HCT116 (cell line): Measurements from ENCODE around the gene ERCC6L. TPM values are rescaled to one million over a fixed set of nuclear protein-coding genes. Genes with fewer than 3 reads are reported as not detected.
A peak's percentile ranks its signal among the peaks of the same experiment; 100 is the strongest.

Experiments
- ATAC-seq: fragments of 200-7000 bp; cut with Tn5 transposase; 2 replicates; pipeline ENCODE4 v1.9.1; 2020; ENCODE audit warnings: mild to moderate bottlenecking, moderate library complexity
- BruUV-seq: library from RNA; stranded (reverse); fragments of 400-500 nt; replicated peaks from 2 replicates; lab custom pipeline; 2021; lab: Mats Ljungman, UMichigan
- CTCF ChIA-PET: fragments of 300-600 bp; sonication (Branson Sonifier 250); formaldehyde crosslinking; loops from one replicate; lab custom pipeline; 2021; ENCODE audit warnings: antibody characterized with exemption; lab: Charles Lee
- POLR2A ChIA-PET: fragments of 300-600, 350-600 bp; sonication (Branson Sonifier 250); formaldehyde crosslinking; loops from one replicate; lab custom pipeline; 2021; ENCODE audit warnings: antibody characterized with exemption; lab: Charles Lee
- RAD21 ChIA-PET, 2 experiments: fragments of 300-600 bp; sonication (Branson Sonifier 250); formaldehyde crosslinking; loops; one replicate each; lab custom pipeline; 2023; ENCODE audit warnings: low total read pairs in 2 of 2; ENCODE audit not compliant: uncharacterized antibody in 2 of 2, unreplicated experiment in 2 of 2, low non-redundant PET in 1 of 2; lab: Charles Lee
- DNase-seq: peaks from one replicate; pipeline ENCODE4 v3.0.0-alpha.2; 2010; ENCODE audit warnings: low read depth, low spot score
- H2AFZ ChIP-seq: fragments of 200-600 bp; shearing (Covaris generic), sonication (generic); 2 replicates; pipeline ENCODE4 v1.6.1; 2017; ENCODE audit warnings: low read depth, mixed run types, mixed read lengths, antibody characterized with exemption, low read length; ENCODE audit not compliant: poor library complexity, severe bottlenecking
- H3K27ac ChIP-seq: 2 replicates; pipeline ENCODE4 v1.5.1; 2012; ENCODE audit warnings: low read depth, low read length
- H3K27me3 ChIP-seq: fragments of 200-600 bp; sonication (generic); 2 replicates; pipeline ENCODE4 v1.6.1; 2016; ENCODE audit warnings: mixed run types, low read length, mixed read lengths; ENCODE audit not compliant: insufficient read depth
- H3K36me3 ChIP-seq, 2 experiments: fragments of 200-500 bp in 1 of 2; fragments of 200-600 bp in 1 of 2; sonication (Bioruptor generic) in 1 of 2; sonication (generic) in 1 of 2; 2 replicates each; pipeline versions ENCODE4 v1.5.1 to v1.6.1; 2014 to 2016; ENCODE audit warnings: low read length in 2 of 2, inconsistent platforms in 1 of 2, mixed read lengths in 1 of 2, mixed run types in 1 of 2; ENCODE audit not compliant: insufficient read depth in 2 of 2, control insufficient read depth in 1 of 2
- H3K4me1 ChIP-seq, 2 experiments: fragments of 200-600 bp in 1 of 2; sonication (generic) in 1 of 2; 2 replicates each; pipeline versions ENCODE4 v1.5.1 to v1.6.1; 2012 to 2017; ENCODE audit warnings: low read length in 2 of 2, inconsistent platforms in 1 of 2, mild to moderate bottlenecking in 1 of 2, mixed read lengths in 1 of 2, mixed run types in 1 of 2, moderate library complexity in 1 of 2; ENCODE audit not compliant: insufficient read depth in 2 of 2, control insufficient read depth in 1 of 2
- H3K4me2 ChIP-seq: fragments of 200-600 bp; sonication (generic); 2 replicates; pipeline ENCODE4 v1.6.1; 2017; ENCODE audit warnings: mixed run types, low read length, mixed read lengths
- H3K4me3 ChIP-seq, 2 experiments: fragments of 200-600 bp in 1 of 2; sonication (generic) in 1 of 2; replicated peaks in 1 of 2; 2 replicates each; pipeline ENCODE4 v1.5.1; 2011 to 2016; ENCODE audit warnings: low read length in 2 of 2, control low read depth in 1 of 2, low read depth in 1 of 2, mild to moderate bottlenecking in 1 of 2, mixed read lengths in 1 of 2, mixed run types in 1 of 2
- H3K79me2 ChIP-seq: fragments of 200-600 bp; sonication (generic); 2 replicates; pipeline ENCODE4 v1.6.1; 2017; ENCODE audit warnings: mild to moderate bottlenecking, mixed run types, low read length, moderate library complexity, mixed read lengths; ENCODE audit not compliant: insufficient read depth
- H3K9ac ChIP-seq: fragments of 200-600 bp; sonication (generic); 2 replicates; pipeline ENCODE4 v1.6.1; 2016; ENCODE audit warnings: low read length, mixed read lengths
- H3K9me2 ChIP-seq: fragments of 200-600 bp; sonication (generic), shearing (Covaris generic); 2 replicates; pipeline ENCODE4 v1.6.1; 2017; ENCODE audit warnings: mixed run types, mild to moderate bottlenecking, moderate library complexity; ENCODE audit not compliant: insufficient read depth
- H3K9me3 ChIP-seq, 2 experiments: fragments of 200-500 bp in 1 of 2; fragments of 200-600 bp in 1 of 2; sonication (Bioruptor generic) in 1 of 2; sonication (generic) in 1 of 2; 2 replicates each; pipeline ENCODE4 v1.6.1; 2014 to 2017; ENCODE audit warnings: low read length in 2 of 2, mixed read lengths in 2 of 2, inconsistent platforms in 1 of 2, low read depth in 1 of 2, mild to moderate bottlenecking in 1 of 2, mixed run types in 1 of 2, moderate library complexity in 1 of 2; ENCODE audit not compliant: control insufficient read depth in 1 of 2, insufficient read depth in 1 of 2
- H4K20me1 ChIP-seq: fragments of 200-600 bp; sonication (generic), shearing (Covaris generic); 2 replicates; pipeline ENCODE4 v1.6.1; 2017; ENCODE audit warnings: mixed run types, mild to moderate bottlenecking, moderate library complexity; ENCODE audit not compliant: insufficient read depth
- ATF3 ChIP-seq: IDR thresholded peaks from 2 replicates; pipeline ENCODE4 v1.6.1; 2012
- CEBPB ChIP-seq: IDR thresholded peaks from 2 replicates; pipeline ENCODE4 v1.6.1; 2012; ENCODE audit warnings: low read depth
- EGR1 ChIP-seq: IDR thresholded peaks from 2 replicates; pipeline ENCODE4 v1.6.1; 2012; ENCODE audit warnings: low read depth
- EZH2 ChIP-seq: fragments of 200-600 bp; sonication (generic); IDR thresholded peaks from 2 replicates; pipeline ENCODE4 v1.6.1; 2017; ENCODE audit warnings: antibody characterized with exemption, mixed run types
- EZH2phosphoT487 ChIP-seq: fragments of 200-600 bp; IDR thresholded peaks from 2 replicates; pipeline ENCODE4 v1.6.1; 2018; ENCODE audit warnings: antibody characterized with exemption, borderline replicate concordance
- FOSL1 ChIP-seq: IDR thresholded peaks from 2 replicates; pipeline ENCODE4 v1.6.1; 2012; ENCODE audit warnings: low read depth
- MAX ChIP-seq: IDR thresholded peaks from 2 replicates; pipeline ENCODE4 v1.6.1; 2012
- POLR2AphosphoS5 ChIP-seq: IDR thresholded peaks from 2 replicates; pipeline ENCODE4 v1.6.1; 2011; ENCODE audit warnings: mild to moderate bottlenecking, low read depth, low read length, moderate library complexity
- RAD21 ChIP-seq: IDR thresholded peaks from 2 replicates; pipeline ENCODE4 v1.6.1; 2012; ENCODE audit warnings: low read depth, mild to moderate bottlenecking
- REST ChIP-seq: IDR thresholded peaks from 2 replicates; pipeline ENCODE4 v1.6.1; 2012; ENCODE audit warnings: low read depth
- SIN3A ChIP-seq: IDR thresholded peaks from 2 replicates; pipeline ENCODE4 v1.6.1; 2012; ENCODE audit warnings: low read depth
- SP1 ChIP-seq: IDR thresholded peaks from 2 replicates; pipeline ENCODE4 v1.6.1; 2012; ENCODE audit warnings: low read depth
- TCF7L2 ChIP-seq: IDR thresholded peaks from 2 replicates; pipeline ENCODE4 v1.7.0; 2011; ENCODE audit warnings: borderline replicate concordance, inconsistent platforms; ENCODE audit not compliant: insufficient read depth, insufficient read length; ENCODE audit errors: extremely low read depth
- YY1 ChIP-seq: IDR thresholded peaks from 2 replicates; pipeline ENCODE4 v1.6.1; 2011; ENCODE audit warnings: low read length, low read depth, moderate library complexity, mild to moderate bottlenecking; ENCODE audit not compliant: insufficient replicate concordance; ENCODE audit errors: extremely low read depth
- ZBTB33 ChIP-seq: IDR thresholded peaks from 2 replicates; pipeline ENCODE4 v1.6.1; 2011; ENCODE audit warnings: mild to moderate bottlenecking, low read length, moderate library complexity; ENCODE audit not compliant: insufficient replicate concordance; ENCODE audit errors: extremely low read depth
- ZFX ChIP-seq: fragments of 450-650 bp; IDR thresholded peaks from 2 replicates; pipeline ENCODE4 v1.6.1; 2017
- intact Hi-C: fragments of 100-400 bp; cut with micrococcal nuclease; formaldehyde crosslinking; loops from 2 replicates; pipeline ENCODE4 v1.10.0; 2022
- total RNA-seq: library from RNA; stranded (reverse); gene quantifications from one replicate; pipeline ENCODE4 v1.2.1, GENCODE V29; 2021; ENCODE audit not compliant: unreplicated experiment

The ERCC6L gene
- total RNA-seq, 1 experiment from 2014 or later, result 12.5 TPM

- Histone ChIP-seq H3K9me2 (no peaks in the 10 kb centered on the region), H3K27ac (peak overlapping the region; percentile 77), H4K20me1 (no peaks in the 10 kb centered on the region), H3K9ac (peak overlapping the region; percentile 77), H3K79me2 (peaks cover 36% of the 10 kb centered on the region), H3K4me1 (no peaks in the 10 kb centered on the region; a peak in 1 of 4 replicates)
- RAD21 ChIA-PET, result no interaction called here
- intact Hi-C loops, result no loop called here
- ATAC-seq, result 0 out of 2 replicates have a peak, but pooled peaks have one; percentile 2
- POLR2A ChIA-PET, result interaction anchor here (0.7 to 1.8 kb wide), 4 partner anchors 10 to 39 kb away, joined by 3 to 8 read pairs (median 4); partner anchors contain the start of gene RPS4X
- no peak for TF ChIP-seq FOSL1
- no peak for TF ChIP-seq TCF7L2
- TF ChIP-seq REST, result no peak
- TF ChIP-seq SIN3A, result no peak
- TF ChIP-seq CEBPB, result no peak
- no peak for TF ChIP-seq MAX
- no peak for TF ChIP-seq ATF3
- TF ChIP-seq EZH2phosphoT487, result no peak
- no peak for TF ChIP-seq EGR1
- TF ChIP-seq ZBTB33, result no peak
- no peak for TF ChIP-seq ZFX
- TF ChIP-seq EZH2, result no peak
- no peak for TF ChIP-seq RAD21
- TF ChIP-seq SP1, result no peak
- TF ChIP-seq POLR2AphosphoS5, result no peak
- no peak for TF ChIP-seq YY1
- TF ChIP-seq, all 23 proteins: peak for 0
- H3K4me2 ChIP-seq, result peak overlapping the region; percentile 78
- DNase-seq, result no peak
- H2AFZ ChIP-seq, result no peak overlapping the region
- no peaks in the 10 kb centered on the region for H3K27me3 ChIP-seq
- CTCF ChIA-PET, result interaction anchor here (1.0 to 1.3 kb wide), 3 partner anchors 9 to 106 kb away, joined by 3 to 4 read pairs (median 3); partner anchors contain the start of genes RPS4X and RTL5
- no TSS peak for BruUV-seq
- peaks cover 3% of the 10 kb centered on the region in 2 experiments; a peak in 2 of 4 replicates for H3K36me3 ChIP-seq
- peak overlapping the region; percentile 68 to 79 for H3K4me3 ChIP-seq
- no peaks in the 10 kb centered on the region for H3K9me3 ChIP-seq
Observed at GRCh38 chrX:72238183-72238582, 644 bp downstream of the ERCC6L start.
